Mammary epithelial cell (primary cell): Measurements from ENCODE around the gene CNTN3.

ENCODE experiments used
- CTCF ChIP-seq, 2 donors: IDR thresholded peaks in 1 of 2; conservative IDR thresholded peaks in 1 of 2; 2 replicates each; pipeline ENCODE4 v1.5.1; 2011 to 2012; ENCODE audit warnings: inconsistent platforms in 2 of 2, low read length in 2 of 2, mild to moderate bottlenecking in 2 of 2, control low read depth in 1 of 2, low read depth in 1 of 2; ENCODE audit not compliant: insufficient read depth in 1 of 2; ENCODE audit errors: extremely low read depth in 1 of 2
- EZH2 ChIP-seq: IDR thresholded peaks from 2 replicates; pipeline ENCODE4 v1.6.1; 2012; ENCODE audit warnings: low read length, inconsistent platforms, borderline replicate concordance

GRCh38 chr3:74613060-74613459 lies 1.4 kb downstream of the CNTN3 start:
- TF ChIP-seq CTCF (conservative IDR thresholded peaks at IDR 0.05 in 1 of 2, IDR thresholded peaks at IDR 0.05 in 1 of 2; ENCODE audit: extremely low read depth in 1 of 2, insufficient read depth in 1 of 2, low read depth in 1 of 2, low read length in 2 of 2) (no peak), EZH2 (no peak)
